Colonic mucosa (tissue), 4 donors: ENCODE results near the gene SLC16A5. TPM values are rescaled to one million over a fixed set of nuclear protein-coding genes. Genes with fewer than 3 reads are reported as not detected.
"Not testable (repeated sequence)": the region's sequence is repeated elsewhere in the genome, so short reads cannot be mapped to it uniquely, and the experiment has no call there.

ENCODE experiments used
- DNase-seq: peaks from one replicate; pipeline ENCODE4 v3.0.0-alpha.2; 2020
- H3K27ac ChIP-seq: fragments of 200-600 bp; one replicate; pipeline ENCODE4 v1.8.0; 2021
- H3K27me3 ChIP-seq: fragments of 200-600 bp; one replicate; pipeline ENCODE4 v1.8.0; 2021
- H3K36me3 ChIP-seq: fragments of 200-600 bp; one replicate; pipeline ENCODE4 v1.8.0; 2021
- H3K4me1 ChIP-seq: fragments of 200-600 bp; one replicate; pipeline ENCODE4 v1.8.0; 2021; ENCODE audit warnings: mild to moderate bottlenecking
- H3K4me3 ChIP-seq: fragments of 200-600 bp; one replicate; pipeline ENCODE4 v1.8.0; 2021
- H3K9ac ChIP-seq, 2 donors: one replicate each; pipeline ENCODE4 v1.7.0; 2013; ENCODE audit warnings: control low read depth in 2 of 2, low read depth in 2 of 2, low read length in 2 of 2
- H3K9me3 ChIP-seq: fragments of 200-600 bp; one replicate; pipeline ENCODE4 v1.8.0; 2021
- CTCF ChIP-seq: fragments of 200-600 bp; IDR thresholded peaks from one replicate; pipeline ENCODE4 v1.8.0; 2022; ENCODE audit warnings: antibody characterized with exemption, mild to moderate bottlenecking
- intact Hi-C: fragments of 100-400 bp; cut with DNase I; formaldehyde crosslinking; loops from one replicate; pipeline ENCODE4 v1.14.1; 2022
- total RNA-seq, 2 donors: library from RNA; stranded (reverse); fragmentation: NEBNext Ultra II Directional in 1 of 2; extraction: Animal tissue kit (Norgen Biotek cat#: 25700) in 1 of 2; gene quantifications; one replicate each; pipeline ENCODE4 v1.2.1, GENCODE V29; 2021
- donor health status: healthy.
- donor health status: DM: no; HTN: no; CAD: no.
- donor health status: DM: no; HTN: no; CAD: no.

The SLC16A5 gene
- total RNA-seq, 2 donors from 2014 or later = 19.4 to 50.1 TPM

- Histone ChIP-seq H3K4me3 (no peak overlapping the region), H3K36me3 (peaks cover 3% of the 10 kb centered on the region), H3K27me3 (no peaks in the 10 kb centered on the region), H3K27ac (no peak overlapping the region), H3K9me3 (no peaks in the 10 kb centered on the region), H3K9ac (no peak overlapping the region), H3K4me1 (no peaks in the 10 kb centered on the region)
- TF ChIP-seq CTCF = no peak
- intact Hi-C loops = no loop called here
- no peak for DNase-seq
Observed at GRCh38 chr17:75065562-75066151, 22.1 kb upstream of the SLC16A5 start.

- Histone ChIP-seq H3K27me3 (no peaks in the 10 kb centered on the region), H3K4me3 (no peak overlapping the region), H3K9me3 (no peaks in the 10 kb centered on the region), H3K4me1 (no peaks in the 10 kb centered on the region), H3K9ac (no peak overlapping the region), H3K27ac (no peak overlapping the region), H3K36me3 (no peaks in the 10 kb centered on the region)
- DNase-seq = no peak
- intact Hi-C loops = no loop called here
- no peak for TF ChIP-seq CTCF
Observed at GRCh38 chr17:75067856-75068255, 19.9 kb upstream of the SLC16A5 start.

- no peak overlapping the region for H3K27ac ChIP-seq
- H3K9me3 ChIP-seq = no peaks in the 10 kb centered on the region
- no peak for DNase-seq
- no peak for TF ChIP-seq CTCF
- H3K9ac ChIP-seq = no peak overlapping the region
- no peaks in the 10 kb centered on the region for H3K36me3 ChIP-seq
- H3K4me1 ChIP-seq = peaks cover 1% of the 10 kb centered on the region
- H3K4me3 ChIP-seq = no peak overlapping the region
- H3K27me3 ChIP-seq = no peaks in the 10 kb centered on the region
- intact Hi-C loops = no loop called here
Observed at GRCh38 chr17:75068750-75069149, 19.0 kb upstream of the SLC16A5 start.

GRCh38 chr17:75069783-75070182 is 18.0 kb upstream of the SLC16A5 start:
- intact Hi-C loops = loop anchor here (5.0 kb wide), 1 partner anchor 38 kb away; the partner anchor contains the start of gene ARMC7
- no peak for DNase-seq
- Histone ChIP-seq H3K36me3 (no peaks in the 10 kb centered on the region), H3K27ac (no peak overlapping the region), H3K4me3 (no peak overlapping the region), H3K9me3 (no peaks in the 10 kb centered on the region), H3K4me1 (peaks cover 7% of the 10 kb centered on the region), H3K9ac (no peak overlapping the region), H3K27me3 (no peaks in the 10 kb centered on the region)
- peak; percentile 12 for TF ChIP-seq CTCF

GRCh38 chr17:75071478-75072271 is 16.1 kb upstream of the SLC16A5 start:
- not testable (repeated sequence) for H3K9ac ChIP-seq, DNase-seq, H3K4me1 ChIP-seq, H3K4me3 ChIP-seq, H3K27me3 ChIP-seq, H3K9me3 ChIP-seq, H3K36me3 ChIP-seq, H3K27ac ChIP-seq
- intact Hi-C loops = loop anchor here (5.0 kb wide), 1 partner anchor 36 kb away; the partner anchor contains the start of gene ARMC7

GRCh38 chr17:75072909-75073308 is 14.8 kb upstream of the SLC16A5 start:
- H3K27me3 ChIP-seq, H3K27ac ChIP-seq, H3K9me3 ChIP-seq, H3K4me3 ChIP-seq, H3K9ac ChIP-seq, H3K36me3 ChIP-seq, DNase-seq: not testable (repeated sequence)
- intact Hi-C loops = loop anchor here (5.0 kb wide), 1 partner anchor 34 kb away; the partner anchor contains the start of gene ARMC7
- H3K4me1 ChIP-seq = peaks cover 10% of the 10 kb centered on the region
